Mucosa of stomach (tissue), 1 donor: Measurements from ENCODE around the gene HS2ST1.

Experiments
- H3K27me3 ChIP-seq: one replicate; pipeline ENCODE4 v1.7.0; 2013; ENCODE audit warnings: mild to moderate bottlenecking, low read length; ENCODE audit not compliant: control insufficient read depth, insufficient read depth
- H3K36me3 ChIP-seq: one replicate; pipeline ENCODE4 v1.7.0; 2013; ENCODE audit warnings: low read length; ENCODE audit not compliant: control insufficient read depth, insufficient read depth
- H3K4me1 ChIP-seq: one replicate; pipeline ENCODE4 v1.7.0; 2013; ENCODE audit warnings: mild to moderate bottlenecking, low read length; ENCODE audit not compliant: control insufficient read depth, insufficient read depth
- H3K4me3 ChIP-seq: one replicate; pipeline ENCODE4 v1.7.0; 2013; ENCODE audit warnings: low read length
- H3K9ac ChIP-seq: one replicate; pipeline ENCODE4 v1.7.0; 2013; ENCODE audit warnings: mild to moderate bottlenecking, low read length, moderate library complexity
- H3K9me3 ChIP-seq: one replicate; pipeline ENCODE4 v1.7.0; 2013; ENCODE audit warnings: mild to moderate bottlenecking, low read length, moderate library complexity; ENCODE audit not compliant: control insufficient read depth
- donor health status: Pancreatic carcinoma.

Gene HS2ST1

DNA sequence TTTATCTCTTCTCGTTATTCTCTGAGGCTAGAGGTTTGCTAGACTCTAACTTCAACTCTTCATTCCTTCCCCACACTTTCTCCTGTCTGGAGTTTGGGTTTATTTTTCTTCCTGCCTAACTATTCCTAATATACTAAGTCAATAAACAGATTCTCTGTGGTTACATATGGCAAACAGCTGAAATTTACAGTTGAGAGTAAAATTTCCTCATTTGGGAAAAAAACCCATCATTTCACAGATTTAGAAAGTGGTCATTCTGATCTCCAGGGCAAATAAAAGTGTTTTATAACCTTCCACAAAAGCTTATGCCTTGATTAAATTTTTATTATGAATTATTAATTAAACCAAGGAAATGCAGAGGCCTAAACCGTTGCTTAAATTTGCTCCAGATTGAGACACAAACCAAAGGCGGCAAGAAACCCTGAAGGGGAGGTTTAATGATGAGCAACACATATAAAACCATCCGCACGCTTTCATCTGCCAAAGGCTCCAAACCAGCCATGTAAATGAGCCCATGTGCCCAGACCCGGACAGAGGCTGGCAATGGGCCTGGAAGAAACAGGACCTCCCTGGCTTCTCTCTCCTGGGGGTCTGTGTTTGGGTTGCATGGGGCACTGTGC, 212.6 kb downstream of the HS2ST1 start:
- Histone ChIP-seq H3K4me3 (no peak overlapping the region), H3K4me1 (peaks cover 8% of the 10 kb centered on the region), H3K9ac (no peak overlapping the region), H3K27me3 (no peaks in the 10 kb centered on the region), H3K9me3 (no peaks in the 10 kb centered on the region), H3K36me3 (no peaks in the 10 kb centered on the region)

DNA sequence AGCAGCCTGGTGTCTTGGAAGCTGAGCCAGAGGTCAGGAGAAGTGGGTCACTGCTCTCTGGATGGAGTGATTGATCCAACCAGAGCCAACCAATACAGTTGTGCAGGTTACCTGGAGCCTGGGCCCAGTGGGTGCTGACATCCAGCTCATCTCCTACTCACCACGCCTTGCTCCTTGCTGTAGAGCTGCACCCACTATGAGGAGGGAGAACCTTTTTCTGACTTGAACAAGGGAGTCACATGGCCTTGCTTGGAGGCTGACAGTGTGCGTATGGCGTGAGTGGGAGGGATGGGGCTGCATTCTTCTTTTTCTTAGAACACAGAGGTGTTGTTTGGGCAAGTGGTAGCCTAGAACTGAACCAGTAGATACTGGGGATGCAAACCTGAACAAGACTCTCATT, 213.1 kb downstream of the HS2ST1 start:
- H3K4me1 ChIP-seq: peaks cover 8% of the 10 kb centered on the region
- H3K9ac ChIP-seq: no peak overlapping the region
- no peaks in the 10 kb centered on the region for H3K36me3 ChIP-seq
- no peak overlapping the region for H3K4me3 ChIP-seq
- H3K27me3 ChIP-seq: peaks cover 2% of the 10 kb centered on the region
- no peaks in the 10 kb centered on the region for H3K9me3 ChIP-seq

DNA sequence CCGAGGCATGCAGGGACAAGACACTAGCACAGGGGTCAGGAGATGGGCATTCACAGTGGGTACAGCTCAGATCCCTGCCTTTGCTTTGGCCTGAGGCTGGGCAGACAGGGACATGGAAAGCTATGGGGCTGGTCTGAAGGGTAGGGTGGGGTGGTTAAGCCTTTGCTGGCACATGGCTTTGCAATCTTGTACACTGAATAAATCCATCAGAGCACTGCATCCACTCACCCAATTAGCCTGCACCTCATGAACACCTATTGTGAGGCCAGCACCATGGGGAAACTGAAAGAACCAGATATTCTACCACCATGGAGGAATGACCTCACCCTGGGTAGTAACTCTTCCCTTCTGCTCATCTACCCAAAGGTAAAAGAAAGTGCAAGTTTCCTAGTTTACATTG, 214.6 kb downstream of the HS2ST1 start:
- no peaks in the 10 kb centered on the region for H3K9me3 ChIP-seq
- H3K27me3 ChIP-seq: peaks cover 6% of the 10 kb centered on the region
- no peak overlapping the region for H3K9ac ChIP-seq
- H3K36me3 ChIP-seq: no peaks in the 10 kb centered on the region
- H3K4me3 ChIP-seq: no peak overlapping the region
- peaks cover 8% of the 10 kb centered on the region for H3K4me1 ChIP-seq

DNA sequence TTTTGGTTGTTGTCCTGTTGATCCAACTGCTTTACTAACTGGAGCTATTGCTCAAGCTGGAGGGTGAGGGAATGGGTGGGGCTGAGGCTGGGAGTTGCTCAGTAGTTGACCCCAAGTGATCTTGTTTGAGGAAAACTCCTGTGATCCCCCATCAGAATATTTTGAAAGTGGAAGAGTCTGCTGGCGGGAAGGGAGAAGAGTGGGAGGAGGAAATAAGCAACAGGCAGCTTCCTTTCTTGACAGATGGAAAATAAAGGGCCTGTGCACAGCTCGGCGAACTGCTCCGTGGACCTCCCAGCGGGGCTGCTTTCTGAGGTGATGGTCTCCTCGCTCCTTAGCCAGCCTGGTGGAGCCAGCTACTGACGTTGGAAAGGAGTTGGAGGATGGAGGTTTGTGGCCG, 215.2 kb downstream of the HS2ST1 start:
- Histone ChIP-seq H3K9ac (no peak overlapping the region), H3K27me3 (peaks cover 6% of the 10 kb centered on the region), H3K4me3 (no peak overlapping the region), H3K4me1 (peaks cover 10% of the 10 kb centered on the region), H3K9me3 (no peaks in the 10 kb centered on the region), H3K36me3 (no peaks in the 10 kb centered on the region)

DNA sequence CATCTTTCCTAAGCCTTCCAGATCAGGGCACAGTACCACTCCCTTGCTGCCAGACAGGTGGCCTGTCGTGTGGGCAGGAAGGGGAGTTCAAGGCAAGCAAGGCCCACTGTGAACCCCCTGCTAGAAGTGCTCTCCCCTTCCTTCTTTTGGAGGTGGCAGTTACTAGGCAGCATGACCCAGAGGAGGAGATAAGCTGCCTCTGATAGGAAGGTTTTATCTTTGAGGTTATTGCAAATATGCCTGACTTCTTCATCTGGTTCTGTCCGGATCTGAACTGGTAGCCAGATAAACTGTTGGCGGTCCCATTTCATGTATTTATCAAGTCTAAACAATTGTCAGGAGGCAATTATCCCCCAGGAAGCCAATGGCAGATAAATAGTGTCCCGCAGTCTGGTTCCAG, 216.0 kb downstream of the HS2ST1 start:
- Histone ChIP-seq H3K4me3 (no peak overlapping the region), H3K4me1 (peaks cover 11% of the 10 kb centered on the region), H3K9me3 (no peaks in the 10 kb centered on the region), H3K27me3 (peaks cover 6% of the 10 kb centered on the region), H3K9ac (no peak overlapping the region), H3K36me3 (no peaks in the 10 kb centered on the region)

DNA sequence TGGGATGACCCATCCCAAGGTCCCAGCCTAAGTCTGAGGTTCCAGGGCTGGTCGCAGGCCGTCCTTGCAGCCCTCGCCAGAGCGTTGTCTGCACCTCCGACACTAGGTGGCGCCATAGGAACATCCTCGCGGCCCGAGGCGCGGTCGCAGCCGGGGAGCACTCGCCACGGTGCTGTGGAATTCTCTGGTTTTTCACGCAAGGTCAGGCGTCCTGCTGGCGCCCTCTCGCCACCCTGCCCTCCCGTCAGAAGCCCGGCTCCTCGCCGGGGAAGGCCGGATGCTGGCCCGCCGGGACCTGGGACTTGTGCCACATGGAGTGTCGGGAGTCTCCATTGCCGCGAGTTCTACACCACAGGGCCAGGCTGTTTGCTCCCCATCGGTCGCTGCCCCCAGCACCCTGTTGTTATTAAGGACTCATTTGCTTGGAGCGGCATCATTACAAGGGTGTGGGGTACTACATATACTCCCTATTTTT, 217.4 kb downstream of the HS2ST1 start:
- Histone ChIP-seq H3K36me3 (no peaks in the 10 kb centered on the region), H3K4me3 (peak overlapping the region; percentile 55), H3K4me1 (peaks cover 11% of the 10 kb centered on the region), H3K9ac (peak overlapping the region; percentile 74), H3K27me3 (peaks cover 6% of the 10 kb centered on the region), H3K9me3 (no peaks in the 10 kb centered on the region)

DNA sequence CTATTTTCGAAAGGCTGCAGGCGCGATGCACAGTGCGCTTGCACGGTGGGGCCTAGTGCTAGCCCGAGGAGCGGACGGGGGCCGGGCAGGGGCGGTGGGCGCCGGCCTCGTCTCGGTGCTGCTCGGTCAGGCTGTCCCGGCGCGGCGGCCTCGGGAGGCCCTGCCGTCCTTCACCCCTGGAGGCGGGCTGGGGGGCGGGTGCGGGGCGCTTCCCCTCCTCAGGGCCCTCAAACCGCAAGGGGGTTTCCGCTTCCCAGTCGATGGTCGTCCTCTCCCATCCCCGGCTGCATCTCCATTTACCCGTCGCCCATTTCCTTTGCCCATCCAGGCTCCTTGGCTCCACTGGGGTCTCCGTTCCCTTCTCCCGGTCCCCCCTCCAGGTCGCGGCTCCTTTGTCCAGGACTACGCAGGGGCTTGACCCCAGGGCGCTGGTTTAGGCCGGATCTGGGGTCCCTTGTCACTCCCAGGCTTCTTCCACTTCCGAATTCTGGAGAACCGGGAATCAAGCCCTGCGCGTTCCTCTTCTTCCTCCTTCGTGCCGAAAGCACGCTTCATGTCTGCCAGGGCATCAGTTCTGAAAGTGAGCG, 217.9 kb downstream of the HS2ST1 start:
- Histone ChIP-seq H3K4me3 (peak overlapping the region; percentile 55), H3K4me1 (peaks cover 11% of the 10 kb centered on the region), H3K36me3 (no peaks in the 10 kb centered on the region), H3K9ac (peak overlapping the region; percentile 74), H3K27me3 (peaks cover 6% of the 10 kb centered on the region), H3K9me3 (no peaks in the 10 kb centered on the region)

DNA sequence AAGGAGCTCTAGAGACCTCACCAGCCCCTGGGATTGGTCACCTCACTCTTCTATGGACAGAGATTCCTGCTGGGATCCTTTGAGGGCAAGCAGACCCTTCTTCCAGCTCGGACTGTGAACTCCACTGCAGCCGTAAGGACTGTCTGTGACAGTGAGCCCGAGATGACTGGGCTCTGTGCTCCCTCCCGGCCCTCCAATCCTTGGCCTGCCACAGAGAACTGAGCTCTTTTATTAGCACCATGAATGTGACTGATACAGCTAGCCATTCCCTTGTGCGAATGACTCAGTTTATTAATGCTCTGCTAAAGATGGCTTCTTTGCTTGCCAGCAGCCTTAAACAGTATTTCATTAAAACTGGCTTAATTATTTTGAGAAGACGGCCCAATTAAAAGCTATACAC, 219.6 kb downstream of the HS2ST1 start:
- H3K36me3 ChIP-seq: no peaks in the 10 kb centered on the region
- peaks cover 11% of the 10 kb centered on the region for H3K4me1 ChIP-seq
- peaks cover 6% of the 10 kb centered on the region for H3K27me3 ChIP-seq
- H3K9ac ChIP-seq: no peak overlapping the region
- H3K4me3 ChIP-seq: no peak overlapping the region
- H3K9me3 ChIP-seq: no peaks in the 10 kb centered on the region

DNA sequence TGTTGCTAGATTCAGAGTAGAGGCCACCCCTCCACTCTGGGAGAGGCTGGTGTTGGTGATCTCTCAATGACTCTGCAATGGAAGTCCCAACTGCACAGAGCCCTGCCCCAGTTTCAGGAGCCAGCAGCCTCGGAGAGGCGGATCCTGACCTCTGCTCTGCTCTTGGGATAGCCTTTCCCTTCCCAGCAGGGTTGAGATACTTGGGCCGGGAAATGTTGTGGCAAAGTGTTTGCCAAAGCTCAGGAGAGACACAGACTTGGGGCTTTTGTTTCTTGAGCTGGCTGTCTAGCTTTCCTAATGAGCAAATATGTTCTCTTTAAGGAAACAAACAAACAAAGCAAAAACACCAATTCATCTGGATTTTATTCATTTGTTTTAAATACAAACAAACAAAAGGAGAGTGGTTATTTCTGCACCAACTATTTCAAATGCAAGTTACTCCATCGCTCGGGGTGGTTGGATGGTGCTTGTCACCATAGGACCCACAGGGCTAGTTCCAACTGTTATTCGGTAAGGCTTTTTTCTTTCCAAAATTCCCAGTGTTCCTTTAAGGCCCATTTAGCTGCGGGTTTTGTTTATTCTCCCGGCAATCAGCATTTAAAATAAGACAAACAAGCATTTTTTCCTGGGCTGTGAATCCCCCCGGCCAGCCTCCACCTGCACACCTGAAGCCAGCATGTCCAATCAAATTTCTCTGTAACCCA, 220.3 kb downstream of the HS2ST1 start:
- no peak overlapping the region for H3K4me3 ChIP-seq
- H3K9me3 ChIP-seq: no peaks in the 10 kb centered on the region
- peaks cover 11% of the 10 kb centered on the region for H3K4me1 ChIP-seq
- H3K9ac ChIP-seq: no peak overlapping the region
- peaks cover 6% of the 10 kb centered on the region for H3K27me3 ChIP-seq
- no peaks in the 10 kb centered on the region for H3K36me3 ChIP-seq

DNA sequence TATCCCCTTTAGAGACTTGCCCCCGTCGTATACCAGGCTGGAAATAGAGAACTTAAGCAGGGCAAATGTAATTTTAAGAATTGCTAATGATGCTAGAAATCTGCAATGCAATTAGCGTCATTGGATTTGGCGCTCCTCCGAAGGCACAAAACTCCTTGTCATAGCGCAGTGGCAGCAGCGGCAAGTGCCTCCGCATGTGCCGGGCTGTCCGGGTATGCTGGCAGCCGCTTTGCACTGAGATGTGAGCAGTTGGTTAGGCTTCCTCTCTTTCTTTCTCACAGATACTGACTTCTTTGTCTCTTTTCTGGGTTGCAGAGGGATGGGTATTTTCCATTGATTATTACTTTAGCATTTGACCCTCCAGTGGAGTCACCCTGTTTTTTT, 220.9 kb downstream of the HS2ST1 start:
- H3K4me1 ChIP-seq: peaks cover 7% of the 10 kb centered on the region
- no peaks in the 10 kb centered on the region for H3K9me3 ChIP-seq
- peaks cover 6% of the 10 kb centered on the region for H3K27me3 ChIP-seq
- no peaks in the 10 kb centered on the region for H3K36me3 ChIP-seq
- no peak overlapping the region for H3K4me3 ChIP-seq
- no peak overlapping the region for H3K9ac ChIP-seq

DNA sequence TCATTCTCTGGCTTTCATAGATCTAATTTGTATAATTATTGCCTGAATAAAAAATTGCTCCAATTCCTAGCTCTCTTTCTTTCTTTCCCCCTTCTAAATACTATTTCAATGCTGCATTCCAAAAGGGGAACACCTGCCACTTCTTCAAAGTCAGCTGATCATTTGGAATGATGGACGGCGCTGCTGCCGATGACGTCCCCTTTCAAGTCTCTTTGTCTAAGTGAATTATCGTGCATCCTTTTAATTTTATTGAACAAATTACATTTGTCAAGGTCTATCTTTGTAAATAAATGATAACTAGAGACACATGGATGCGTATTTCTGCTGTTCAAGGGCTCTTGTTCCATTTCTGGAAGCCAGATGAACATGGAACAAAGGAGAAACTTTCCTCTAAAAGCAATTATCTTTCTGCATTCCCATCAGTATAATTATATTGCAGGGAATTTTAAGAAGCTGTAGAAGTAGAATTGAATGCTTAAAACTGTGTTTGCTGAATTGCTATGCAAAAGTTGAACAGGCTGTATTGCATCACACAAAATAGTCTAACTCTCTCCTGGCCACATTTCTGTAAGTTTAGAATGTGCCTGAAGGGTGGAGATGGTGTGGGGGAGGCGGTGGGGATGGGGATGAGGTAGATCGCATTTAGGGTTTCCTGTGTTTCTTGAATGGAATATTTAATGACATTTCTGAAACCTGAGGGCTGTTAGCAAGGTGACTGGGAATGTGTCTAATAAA, 222.3 kb downstream of the HS2ST1 start:
- Histone ChIP-seq H3K4me1 (peaks cover 3% of the 10 kb centered on the region), H3K27me3 (peaks cover 6% of the 10 kb centered on the region), H3K36me3 (no peaks in the 10 kb centered on the region), H3K4me3 (no peak overlapping the region), H3K9ac (no peak overlapping the region), H3K9me3 (no peaks in the 10 kb centered on the region)

DNA sequence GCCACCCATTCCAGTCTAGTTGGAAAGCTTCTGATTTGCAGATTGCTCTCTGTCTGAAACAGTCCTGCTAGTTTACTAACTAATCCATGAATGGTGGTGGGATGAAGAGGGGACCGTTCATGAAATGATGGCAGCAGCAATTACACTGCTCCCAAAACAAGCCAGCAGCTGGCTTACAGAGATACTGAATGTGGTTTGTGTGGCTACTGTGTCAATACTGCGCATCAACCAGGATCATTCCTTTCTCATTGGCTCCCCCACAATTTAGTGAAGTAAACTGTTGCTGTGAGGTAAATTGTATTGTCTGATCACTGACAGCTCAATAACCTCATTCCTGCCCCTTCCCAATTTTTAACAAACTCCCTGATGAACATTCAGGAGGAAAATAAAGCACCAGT, 222.9 kb downstream of the HS2ST1 start:
- Histone ChIP-seq H3K36me3 (no peaks in the 10 kb centered on the region), H3K4me1 (peaks cover 3% of the 10 kb centered on the region), H3K9me3 (no peaks in the 10 kb centered on the region), H3K9ac (no peak overlapping the region), H3K27me3 (peaks cover 6% of the 10 kb centered on the region), H3K4me3 (no peak overlapping the region)
